Fibroblast of skin of abdomen (primary cell): Measurements from ENCODE around the gene SPG11.
"Not testable (repeated sequence)": the region's sequence is repeated elsewhere in the genome, so short reads cannot be mapped to it uniquely, and the experiment has no call there.

ENCODE experiments used
- DNase-seq: peaks from one replicate; pipeline ENCODE4 v3.0.0-alpha.2; 2013

Gene SPG11

GRCh38 chr15:44603126-44603525 lies 60.3 kb downstream of the SPG11 start:
- no peak for DNase-seq

GRCh38 chr15:44598892-44599291 lies 64.6 kb downstream of the SPG11 start:
- DNase-seq, result peak; percentile 48

- no peak for DNase-seq
Observed at GRCh38 chr15:44598066-44598465, 65.4 kb downstream of the SPG11 start.

- DNase-seq, result no peak
Observed at GRCh38 chr15:44596511-44597010, 66.9 kb downstream of the SPG11 start.

- DNase-seq, result no peak
Observed at GRCh38 chr15:44595656-44596510, 67.6 kb downstream of the SPG11 start.

GRCh38 chr15:44595246-44595645 lies 68.2 kb downstream of the SPG11 start:
- DNase-seq, result no peak

GRCh38 chr15:44593042-44593736 lies 70.3 kb downstream of the SPG11 start:
- peak; percentile 5 for DNase-seq

- DNase-seq, result no peak
Observed at GRCh38 chr15:44591326-44591725, 72.1 kb downstream of the SPG11 start.

GRCh38 chr15:44588541-44588940 lies 74.9 kb downstream of the SPG11 start:
- DNase-seq, result no peak

- no peak for DNase-seq
Observed at GRCh38 chr15:44585633-44586032, 77.8 kb downstream of the SPG11 start.

- peak; percentile 13 for DNase-seq
Observed at GRCh38 chr15:44584162-44584749, 79.2 kb downstream of the SPG11 start.

GRCh38 chr15:44580105-44580504 lies 83.4 kb downstream of the SPG11 start:
- DNase-seq, result no peak

- no peak for DNase-seq
Observed at GRCh38 chr15:44574734-44575133, 88.7 kb downstream of the SPG11 start.

- DNase-seq, result no peak
Observed at GRCh38 chr15:44573386-44573785, 90.1 kb downstream of the SPG11 start.

GRCh38 chr15:44570361-44570760 lies 93.1 kb downstream of the SPG11 start:
- no peak for DNase-seq

GRCh38 chr15:44569316-44569715 lies 94.1 kb downstream of the SPG11 start:
- DNase-seq, result no peak

GRCh38 chr15:44568338-44568737 lies 95.1 kb downstream of the SPG11 start:
- DNase-seq, result no peak

- no peak for DNase-seq
Observed at GRCh38 chr15:44566155-44566540, 97.3 kb downstream of the SPG11 start.

GRCh38 chr15:44565387-44566154 lies 97.9 kb downstream of the SPG11 start:
- DNase-seq, result no peak

- DNase-seq, result not testable (repeated sequence)
Observed at GRCh38 chr15:44560926-44561325, 102.5 kb downstream of the SPG11 start.

GRCh38 chr15:44554934-44555723 lies 108.3 kb downstream of the SPG11 start:
- DNase-seq, result no peak

- DNase-seq, result no peak
Observed at GRCh38 chr15:44550734-44551133, 112.7 kb downstream of the SPG11 start.
